SHP77 treated with DMSO at 0.1 percent for 48 hours (cell line): Measurements from ENCODE around the gene RNF148.

ENCODE experiments used
- DNase-seq: peaks from one replicate; lab custom pipeline; 2025; lab: John Stamatoyannopoulos, UW

Gene RNF148

GRCh38 chr7:122702872-122703510 is at the start of gene RNF148:
RNF148 (minus strand) TSS chr7:122702922; CDS start chr7:122702750, 172 bp downstream.
- no peak for DNase-seq

- no peak for DNase-seq
These were observed 47.7 kb upstream of the RNF148 start for GRCh38 chr7:122750389-122750788.

- no peak for DNase-seq
These were observed 45.5 kb upstream of the RNF148 start for GRCh38 chr7:122748195-122748594.

- DNase-seq = no peak
These were observed 44.2 kb upstream of the RNF148 start for GRCh38 chr7:122746948-122747347.

GRCh38 chr7:122743211-122743610 is 40.5 kb upstream of the RNF148 start:
- DNase-seq = no peak

GRCh38 chr7:122738947-122739346 is 36.2 kb upstream of the RNF148 start:
- DNase-seq = no peak

GRCh38 chr7:122736183-122736582 is 33.5 kb upstream of the RNF148 start:
- no peak for DNase-seq

- no peak for DNase-seq
These were observed 25.0 kb upstream of the RNF148 start for GRCh38 chr7:122727759-122728158.

GRCh38 chr7:122727354-122727753 is 24.6 kb upstream of the RNF148 start:
- no peak for DNase-seq

GRCh38 chr7:122726881-122727280 is 24.2 kb upstream of the RNF148 start:
- no peak for DNase-seq

GRCh38 chr7:122724366-122724765 is 21.6 kb upstream of the RNF148 start:
- DNase-seq = no peak

- no peak for DNase-seq
These were observed 16.4 kb upstream of the RNF148 start for GRCh38 chr7:122719010-122719578.

- DNase-seq = no peak
These were observed 14.8 kb upstream of the RNF148 start for GRCh38 chr7:122717356-122718089.

GRCh38 chr7:122715183-122715582 is 12.5 kb upstream of the RNF148 start:
- DNase-seq = no peak

- no peak for DNase-seq
These were observed 8.2 kb upstream of the RNF148 start for GRCh38 chr7:122710916-122711315.

GRCh38 chr7:122709930-122710646 is 7.4 kb upstream of the RNF148 start:
- no peak for DNase-seq

- no peak for DNase-seq
These were observed 4.1 kb upstream of the RNF148 start for GRCh38 chr7:122706836-122707235.

- no peak for DNase-seq
These were observed 3.7 kb downstream of the RNF148 start, which contains the start of gene RNF133 for GRCh38 chr7:122699017-122699416. RNF133 (minus strand) TSS chr7:122699117; CDS start chr7:122698918, 199 bp downstream.

- DNase-seq = no peak
These were observed 6.9 kb downstream of the RNF148 start for GRCh38 chr7:122695816-122696215.

GRCh38 chr7:122694697-122695096 is 8.0 kb downstream of the RNF148 start:
- no peak for DNase-seq

- no peak for DNase-seq
These were observed 9.9 kb downstream of the RNF148 start for GRCh38 chr7:122692769-122693309.

- no peak for DNase-seq
These were observed 11.0 kb downstream of the RNF148 start for GRCh38 chr7:122691569-122692235.
